Neuronal stem cell (in vitro differentiated cells): ENCODE data around the gene PKIB.

Experiments used
- DNase-seq: peaks from one replicate; pipeline ENCODE4 v3.0.0-alpha.2; 2013; ENCODE audit warnings: low spot score
- H2AFZ ChIP-seq: one replicate; pipeline ENCODE4 v1.6.1; 2013; ENCODE audit warnings: mild to moderate bottlenecking, low read length, inconsistent platforms
- H2AK5ac ChIP-seq: 2 replicates; pipeline ENCODE4 v1.6.1; 2013; ENCODE audit warnings: low read depth, mild to moderate bottlenecking, inconsistent platforms, low read length, moderate library complexity, mixed read lengths
- H2BK120ac ChIP-seq: 2 replicates; pipeline ENCODE4 v1.6.1; 2013; ENCODE audit warnings: low read depth, mild to moderate bottlenecking, inconsistent platforms, low read length, moderate library complexity, mixed read lengths
- H2BK12ac ChIP-seq: one replicate; pipeline ENCODE4 v1.6.1; 2013; ENCODE audit warnings: low read length, inconsistent platforms
- H2BK15ac ChIP-seq: 2 replicates; pipeline ENCODE4 v1.6.1; 2013; ENCODE audit warnings: mild to moderate bottlenecking, low read length, inconsistent platforms, mixed read lengths
- H2BK5ac ChIP-seq: one replicate; pipeline ENCODE4 v1.6.1; 2013; ENCODE audit warnings: inconsistent platforms, mild to moderate bottlenecking, low read length, moderate library complexity
- H3K14ac ChIP-seq: one replicate; pipeline ENCODE4 v1.6.1; 2013; ENCODE audit warnings: low read length, inconsistent platforms
- H3K18ac ChIP-seq: 2 replicates; pipeline ENCODE4 v1.6.1; 2013; ENCODE audit warnings: low read length, inconsistent platforms
- H3K23ac ChIP-seq: 2 replicates; pipeline ENCODE4 v1.6.1; 2013; ENCODE audit warnings: low read depth, mild to moderate bottlenecking, mixed read lengths, low read length, inconsistent platforms; ENCODE audit not compliant: poor library complexity
- H3K27ac ChIP-seq: replicated peaks from 3 replicates; pipeline ENCODE4 v1.5.1; 2013; ENCODE audit warnings: low read length, inconsistent platforms
- H3K27me3 ChIP-seq, 3 experiments: 2 replicates each; pipeline ENCODE4 v1.6.1; 2013; ENCODE audit warnings: low read length in 3 of 3, mild to moderate bottlenecking in 2 of 3, inconsistent platforms in 1 of 3, low read depth in 1 of 3, mixed read lengths in 1 of 3, moderate library complexity in 1 of 3; ENCODE audit not compliant: control insufficient read depth in 3 of 3, insufficient read depth in 3 of 3
- H3K36me3 ChIP-seq, 2 donors: replicated peaks in 1 of 2; 2 replicates each; pipeline ENCODE4 v1.6.1; 2013; ENCODE audit warnings: low read length in 2 of 2; ENCODE audit not compliant: control insufficient read depth in 2 of 2, insufficient read depth in 2 of 2
- H3K4ac ChIP-seq: 2 replicates; pipeline ENCODE4 v1.6.1; 2013; ENCODE audit warnings: inconsistent platforms, mild to moderate bottlenecking, low read length, moderate library complexity
- H3K4me1 ChIP-seq, 2 donors: 1 replicate in 1 of 2; 2 replicates in 1 of 2; pipeline ENCODE4 v1.6.1; 2013; ENCODE audit warnings: low read length in 2 of 2, low read depth in 1 of 2; ENCODE audit not compliant: control insufficient read depth in 2 of 2, insufficient read depth in 1 of 2
- H3K4me2 ChIP-seq: one replicate; pipeline ENCODE4 v1.6.1; 2013; ENCODE audit warnings: mild to moderate bottlenecking, low read length, inconsistent platforms; ENCODE audit not compliant: insufficient read depth, poor library complexity, severe bottlenecking
- H3K4me3 ChIP-seq, 2 donors: 2 replicates each; pipeline ENCODE4 v1.5.1; 2013; ENCODE audit warnings: low read length in 2 of 2, mild to moderate bottlenecking in 2 of 2, inconsistent platforms in 1 of 2, moderate library complexity in 1 of 2
- H3K79me1 ChIP-seq: one replicate; pipeline ENCODE4 v1.6.1; 2013; ENCODE audit warnings: low read depth, mild to moderate bottlenecking, inconsistent platforms, low read length, moderate library complexity
- H3K9ac ChIP-seq: one replicate; pipeline ENCODE4 v1.6.1; 2013; ENCODE audit warnings: mild to moderate bottlenecking, low read depth, low read length, inconsistent platforms; ENCODE audit not compliant: poor library complexity
- H3K9me3 ChIP-seq, 2 donors: replicated peaks in 1 of 2; 2 replicates each; pipeline versions ENCODE3 to v1.6.1; 2013; ENCODE audit warnings: low read length in 2 of 2, mild to moderate bottlenecking in 2 of 2, inconsistent platforms in 1 of 2, low read depth in 1 of 2, mixed read lengths in 1 of 2, moderate library complexity in 1 of 2; ENCODE audit not compliant: control insufficient read depth in 2 of 2, insufficient read depth in 1 of 2
- H4K8ac ChIP-seq: one replicate; pipeline ENCODE4 v1.6.1; 2013; ENCODE audit warnings: low read depth, mild to moderate bottlenecking, inconsistent platforms, low read length, moderate library complexity
- H4K91ac ChIP-seq: one replicate; pipeline ENCODE4 v1.6.1; 2013; ENCODE audit warnings: low read length, low read depth, mild to moderate bottlenecking, inconsistent platforms; ENCODE audit not compliant: poor library complexity
- WGBS, 2 donors: extraction: QIAGEN DNeasy Blood & Tissue Kit; methylation state at CpG; one replicate each; pipeline ENCODE4 v1.1.7; 2013; ENCODE audit warnings: missing lambda C conversion rate in 2 of 2, mixed read lengths in 1 of 2; ENCODE audit not compliant: insufficient read length in 2 of 2, insufficient replicate concordance in 1 of 2; ENCODE audit errors: extremely low coverage in 2 of 2; 5-methylcytosine and 5-hydroxymethylcytosine counted together

Gene PKIB

GRCh38 chr6:122650403-122650802 is 40.2 kb downstream of the PKIB start:
- no peak overlapping the region for H3K9ac ChIP-seq
- no peaks in the 10 kb centered on the region for H3K4me1 ChIP-seq
- no peak overlapping the region for H2BK120ac ChIP-seq
- H2BK12ac ChIP-seq, result no peak overlapping the region
- H4K8ac ChIP-seq, result no peak overlapping the region
- H3K79me1 ChIP-seq, result no peaks in the 10 kb centered on the region
- no peak overlapping the region for H2AK5ac ChIP-seq
- H2AFZ ChIP-seq, result no peak overlapping the region
- no peak overlapping the region for H3K4ac ChIP-seq
- no peak overlapping the region for H4K91ac ChIP-seq
- no peak overlapping the region for H2BK5ac ChIP-seq
- H3K23ac ChIP-seq, result no peak overlapping the region
- no peak overlapping the region for H3K18ac ChIP-seq
- no peak overlapping the region for H3K14ac ChIP-seq
- no peak overlapping the region for H3K4me2 ChIP-seq
- H2BK15ac ChIP-seq, result no peak overlapping the region
- H3K9me3 ChIP-seq, result no peaks in the 10 kb centered on the region
- no peaks in the 10 kb centered on the region for H3K36me3 ChIP-seq
- no peak overlapping the region for H3K27ac ChIP-seq
- no peak for DNase-seq
- no peak overlapping the region for H3K4me3 ChIP-seq
- no peaks in the 10 kb centered on the region for H3K27me3 ChIP-seq

- no peaks in the 10 kb centered on the region for H3K4me1 ChIP-seq
- H3K4ac ChIP-seq, result no peak overlapping the region
- H3K9ac ChIP-seq, result no peak overlapping the region
- no peak overlapping the region for H3K4me2 ChIP-seq
- no peak overlapping the region for H2AK5ac ChIP-seq
- H2BK120ac ChIP-seq, result no peak overlapping the region
- no peak overlapping the region for H2AFZ ChIP-seq
- no peak overlapping the region for H4K8ac ChIP-seq
- H3K27me3 ChIP-seq, result no peaks in the 10 kb centered on the region
- WGBS, 2 donors, result no CpG with 5 or more reads among the region's 3 CpGs
- H2BK12ac ChIP-seq, result no peak overlapping the region
- no peak overlapping the region for H2BK15ac ChIP-seq
- no peak for DNase-seq
- no peak overlapping the region for H3K23ac ChIP-seq
- H3K9me3 ChIP-seq, result no peaks in the 10 kb centered on the region
- no peak overlapping the region for H3K18ac ChIP-seq
- H3K4me3 ChIP-seq, result no peak overlapping the region
- no peaks in the 10 kb centered on the region for H3K79me1 ChIP-seq
- no peak overlapping the region for H2BK5ac ChIP-seq
- no peak overlapping the region for H3K27ac ChIP-seq
- H3K36me3 ChIP-seq, result no peaks in the 10 kb centered on the region
- H3K14ac ChIP-seq, result no peak overlapping the region
- H4K91ac ChIP-seq, result no peak overlapping the region
These were observed 40.8 kb downstream of the PKIB start for GRCh38 chr6:122651031-122651430.

- no peak overlapping the region for H4K8ac ChIP-seq
- H3K14ac ChIP-seq, result no peak overlapping the region
- no peak overlapping the region for H3K18ac ChIP-seq
- H2AFZ ChIP-seq, result no peak overlapping the region
- H3K9me3 ChIP-seq, result no peaks in the 10 kb centered on the region
- H3K27me3 ChIP-seq, result no peaks in the 10 kb centered on the region
- H3K4me1 ChIP-seq, result no peaks in the 10 kb centered on the region
- H2BK12ac ChIP-seq, result no peak overlapping the region
- no peak overlapping the region for H2BK120ac ChIP-seq
- no peak overlapping the region for H3K23ac ChIP-seq
- no peak overlapping the region for H3K27ac ChIP-seq
- no peak overlapping the region for H2BK15ac ChIP-seq
- H3K9ac ChIP-seq, result no peak overlapping the region
- H3K4me3 ChIP-seq, result no peak overlapping the region
- no peak overlapping the region for H3K4me2 ChIP-seq
- H4K91ac ChIP-seq, result no peak overlapping the region
- no peak overlapping the region for H3K4ac ChIP-seq
- H3K79me1 ChIP-seq, result no peaks in the 10 kb centered on the region
- no peak overlapping the region for H2AK5ac ChIP-seq
- no peaks in the 10 kb centered on the region for H3K36me3 ChIP-seq
- no peak overlapping the region for H2BK5ac ChIP-seq
- no peak for DNase-seq
These were observed 41.4 kb downstream of the PKIB start for GRCh38 chr6:122651604-122652003.

- no peak for DNase-seq
- Histone ChIP-seq H2AFZ (no peak overlapping the region), H3K4me3 (no peak overlapping the region), H3K79me1 (no peaks in the 10 kb centered on the region), H3K36me3 (no peaks in the 10 kb centered on the region), H3K9ac (no peak overlapping the region), H2BK5ac (no peak overlapping the region), H3K23ac (no peak overlapping the region), H2BK120ac (no peak overlapping the region), H3K18ac (no peak overlapping the region), H3K4me1 (no peaks in the 10 kb centered on the region), H2BK12ac (no peak overlapping the region), H3K14ac (no peak overlapping the region), H3K4me2 (no peak overlapping the region), H3K27me3 (no peaks in the 10 kb centered on the region), H3K4ac (no peak overlapping the region), H2AK5ac (no peak overlapping the region), H3K27ac (no peak overlapping the region), H4K91ac (no peak overlapping the region), H3K9me3 (no peaks in the 10 kb centered on the region), H2BK15ac (no peak overlapping the region), H4K8ac (no peak overlapping the region)
- no CpG with 5 or more reads among the region's 2 CpGs for WGBS, 2 donors
These were observed 42.2 kb downstream of the PKIB start for GRCh38 chr6:122652431-122652830.
